Skin epidermis (tissue), 12 donors: Measurements from ENCODE around the gene BABAM2.
"Not testable (repeated sequence)": the region's sequence is repeated elsewhere in the genome, so short reads cannot be mapped to it uniquely, and the experiment has no call there.

Experiments
- H3K27ac ChIP-seq, 21 experiments: fragments of 200-600 bp; sonication (generic) in 11 of 21; one replicate each; pipeline ENCODE4 v1.5.0; 2020; ENCODE audit warnings: mild to moderate bottlenecking in 3 of 21, inconsistent platforms in 2 of 21, moderate library complexity in 2 of 21
- H3K4me3 ChIP-seq, 7 experiments: fragments of 200-600 bp; sonication (generic) in 2 of 7; one replicate each; pipeline ENCODE4 v1.5.0; 2020; ENCODE audit warnings: inconsistent platforms in 2 of 7, mild to moderate bottlenecking in 2 of 7, moderate library complexity in 1 of 7

The BABAM2 gene

DNA sequence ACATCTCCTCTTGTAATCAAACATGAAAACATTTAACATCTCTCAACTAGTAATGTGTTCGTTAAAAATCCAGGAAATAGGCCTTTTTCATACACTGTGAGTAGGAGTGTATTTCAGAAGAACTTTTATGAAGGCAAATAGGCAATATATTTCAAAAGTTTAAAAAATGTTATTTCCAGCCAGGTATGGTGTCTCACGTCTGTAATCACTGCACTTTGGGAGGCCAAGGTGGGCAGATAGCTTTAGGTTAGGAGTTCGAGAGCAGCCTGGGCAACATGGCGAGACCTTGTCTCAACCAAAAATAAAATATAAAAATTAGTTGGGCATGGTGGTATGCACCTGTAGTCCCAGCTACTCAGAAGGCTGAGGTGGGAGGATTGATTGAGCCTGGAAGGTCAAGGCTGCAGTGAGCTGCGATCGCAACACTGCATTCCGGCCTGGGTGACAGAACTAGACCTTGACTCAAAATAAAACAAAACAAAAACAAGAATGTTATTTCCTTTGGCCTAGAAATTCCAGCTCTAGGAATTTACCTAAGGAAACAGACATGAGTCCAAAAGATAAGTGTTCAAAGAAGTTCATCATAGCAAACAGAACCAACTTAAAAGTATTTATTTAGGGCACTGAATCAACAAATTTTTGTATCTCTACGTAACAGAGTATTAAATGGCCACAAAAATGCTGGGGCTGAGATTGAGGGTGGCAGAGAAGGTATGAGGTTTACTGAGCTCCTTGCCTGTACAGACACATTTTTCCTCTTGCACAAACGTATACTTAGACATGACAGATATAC, 15.2 kb upstream of the BABAM2 start:
- Histone ChIP-seq H3K4me3 (no peak overlapping the region), H3K27ac (no peak overlapping the region)

GRCh38 chr2:27878825-27879224, 11.7 kb upstream of the BABAM2 start:
- Histone ChIP-seq H3K4me3 (no peak overlapping the region), H3K27ac (no peak overlapping the region)

GRCh38 chr2:27881815-27882583, 8.5 kb upstream of the BABAM2 start:
- not testable (repeated sequence) for H3K27ac ChIP-seq, H3K4me3 ChIP-seq

DNA sequence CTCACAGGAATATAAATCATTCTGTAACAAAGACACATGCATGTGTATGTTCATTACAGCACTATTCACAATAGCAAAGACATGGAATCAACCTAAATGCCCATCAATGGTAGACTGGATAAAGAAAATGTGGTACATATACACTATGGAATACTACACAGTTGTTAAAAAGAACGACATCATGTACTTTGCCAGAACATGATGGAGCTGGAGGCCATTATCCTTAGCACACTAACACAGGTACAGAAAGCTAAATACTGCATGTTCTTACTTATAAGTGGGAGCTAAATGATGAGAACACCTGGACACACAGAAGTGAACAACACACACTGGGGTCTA, 8.0 kb upstream of the BABAM2 start:
- not testable (repeated sequence) for H3K4me3 ChIP-seq, H3K27ac ChIP-seq

DNA sequence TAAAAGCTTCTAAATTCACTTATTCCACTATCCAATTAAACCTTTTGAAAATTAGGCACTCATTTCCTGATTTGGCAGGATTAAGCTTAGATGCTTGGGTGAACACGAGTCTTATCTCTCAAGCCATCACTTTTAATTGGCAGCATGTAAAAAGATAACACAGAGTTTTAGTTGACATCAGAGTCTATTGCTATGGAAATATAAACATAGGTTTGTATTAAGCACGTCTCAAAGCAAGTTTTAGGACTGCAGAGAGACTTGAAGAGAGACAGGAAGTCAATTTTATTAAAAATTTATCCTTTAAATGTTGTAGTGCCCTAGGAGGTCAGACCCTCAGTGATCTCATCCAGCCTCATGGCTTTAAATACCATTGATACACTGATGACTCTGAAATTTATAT, 5.9 kb upstream of the BABAM2 start:
- H3K27ac ChIP-seq: no peak overlapping the region
- no peak overlapping the region for H3K4me3 ChIP-seq

DNA sequence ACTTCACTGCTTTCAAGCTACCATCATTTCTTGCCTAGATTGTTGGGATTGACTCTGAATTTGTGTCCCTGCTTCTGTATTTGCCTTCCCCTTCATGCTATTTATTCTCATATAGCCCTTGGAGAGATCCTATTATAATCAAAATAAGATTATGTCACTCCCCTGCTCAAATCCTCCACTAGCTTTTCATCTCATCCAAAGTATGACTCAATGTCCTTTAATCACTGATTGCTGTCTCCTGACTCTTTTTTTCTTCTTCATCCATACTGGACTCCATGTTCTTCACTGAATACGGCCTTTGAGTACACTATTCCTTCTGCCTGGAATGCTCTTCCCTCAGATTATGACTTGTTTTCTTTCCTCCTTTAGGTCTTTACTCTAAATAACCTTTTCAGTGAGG, 5.3 kb upstream of the BABAM2 start:
- Histone ChIP-seq H3K27ac (peak overlapping the region in 3 of 21 experiments; percentile 14 to 34 (median 32)), H3K4me3 (no peak overlapping the region)

- Histone ChIP-seq H3K4me3 (no peak overlapping the region), H3K27ac (peak overlapping the region in 2 of 21 experiments; percentile 14 to 32)
Observed at GRCh38 chr2:27885661-27886060, 4.9 kb upstream of the BABAM2 start.

DNA sequence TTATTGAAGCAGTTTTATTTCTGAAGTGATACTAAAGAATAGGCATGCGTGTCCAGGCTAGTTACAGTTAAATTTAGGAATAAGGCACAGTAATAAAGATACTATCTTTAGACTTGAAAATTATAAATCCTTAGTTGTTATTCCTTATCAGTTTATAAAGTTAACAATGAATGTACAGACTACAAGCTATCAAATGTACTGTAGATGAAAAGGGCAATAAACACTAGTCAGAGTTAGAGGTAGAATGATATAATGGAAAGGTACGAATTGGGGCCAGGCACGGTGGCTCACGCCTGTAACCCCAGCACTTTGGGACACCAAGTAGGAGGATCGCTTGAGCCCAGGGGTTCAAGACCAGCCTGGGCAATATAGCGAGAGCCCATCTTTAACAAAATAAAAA, 4.2 kb upstream of the BABAM2 start:
- H3K4me3 ChIP-seq: no peak overlapping the region
- peak overlapping the region in 2 of 21 experiments; percentile 14 to 20 for H3K27ac ChIP-seq

GRCh38 chr2:27887111-27887510, 3.4 kb upstream of the BABAM2 start:
- H3K27ac ChIP-seq: no peak overlapping the region
- no peak overlapping the region for H3K4me3 ChIP-seq

- peak overlapping the region in 6 of 21 experiments; percentile 47 to 97 (median 93) for H3K27ac ChIP-seq
Observed at GRCh38 chr2:27887830-27888229, 2.7 kb upstream of the BABAM2 start.

GRCh38 chr2:27888790-27889189, 1.7 kb upstream of the BABAM2 start:
- Histone ChIP-seq H3K4me3 (no peak overlapping the region), H3K27ac (peak overlapping the region in 13 of 21 experiments; percentile 0 to 99 (median 96))

More at GRCh38 chr2:27887830-27888229, 2.7 kb upstream of the BABAM2 start:
- H3K4me3 ChIP-seq: no peak overlapping the region

- H3K27ac ChIP-seq: peak overlapping the region; percentile 90 to 99 (median 97)
- peak overlapping the region; percentile 54 to 79 (median 68) for H3K4me3 ChIP-seq
Observed at GRCh38 chr2:27889774-27890145, 769 bp upstream of the BABAM2 start.

- peak overlapping the region; percentile 90 to 99 (median 97) for H3K27ac ChIP-seq
Observed at GRCh38 chr2:27890924-27891672, 569 bp downstream of the BABAM2 start.

DNA sequence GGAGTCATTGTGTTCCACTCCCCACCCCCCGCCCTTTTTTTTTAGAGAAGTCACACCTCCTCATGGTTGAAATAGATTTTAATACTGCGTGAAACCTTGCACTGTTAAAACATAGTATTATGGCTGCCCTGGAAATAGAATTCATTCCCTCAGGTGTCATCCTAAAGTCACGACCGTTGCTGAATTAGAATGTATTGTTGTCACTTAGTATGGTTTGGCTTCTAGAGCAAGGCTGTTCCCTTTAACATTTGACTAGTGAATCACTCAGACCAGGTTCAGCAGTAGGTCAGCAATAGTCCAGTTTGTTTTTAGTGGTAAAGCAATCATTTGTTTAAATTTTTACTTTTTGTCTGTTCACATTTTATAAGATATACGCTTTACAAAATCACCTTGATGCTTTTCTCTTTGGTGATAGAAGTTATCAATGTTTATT, 1.2 kb downstream of the BABAM2 start:
- peak overlapping the region in 13 of 21 experiments; percentile 90 to 99 (median 96) for H3K27ac ChIP-seq
- no peak overlapping the region for H3K4me3 ChIP-seq

More at GRCh38 chr2:27890924-27891672, 569 bp downstream of the BABAM2 start:
- peak overlapping the region; percentile 54 to 79 (median 68) for H3K4me3 ChIP-seq

GRCh38 chr2:27893006-27893405, 2.5 kb downstream of the BABAM2 start:
- Histone ChIP-seq H3K27ac (peak overlapping the region in 3 of 21 experiments; percentile 94 to 99 (median 97)), H3K4me3 (no peak overlapping the region)

GRCh38 chr2:27897717-27898116, 7.2 kb downstream of the BABAM2 start:
- H3K27ac ChIP-seq: peak overlapping the region in 7 of 21 experiments; percentile 7 to 71 (median 48)

DNA sequence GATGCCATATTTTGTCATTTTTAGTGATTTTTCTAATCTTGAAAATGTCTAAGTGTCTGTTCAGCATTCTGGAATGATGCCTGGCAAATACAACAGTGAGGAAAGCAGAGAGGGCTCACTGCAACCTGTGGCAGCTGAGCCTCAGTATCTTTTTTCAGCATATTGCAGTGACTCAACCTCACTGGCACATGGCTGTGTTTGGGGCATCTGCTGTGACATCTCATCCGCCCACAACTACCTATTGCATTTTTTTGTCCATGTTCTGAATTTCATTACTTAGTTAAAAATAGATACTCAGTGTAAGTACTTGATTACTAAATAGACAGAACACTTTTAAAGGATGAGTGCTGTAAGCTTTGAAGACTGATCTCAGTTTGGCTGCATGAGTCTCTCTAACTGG, 10.7 kb downstream of the BABAM2 start:
- Histone ChIP-seq H3K27ac (peak overlapping the region in 1 of 21 experiments; percentile 5), H3K4me3 (no peak overlapping the region)

More at GRCh38 chr2:27897717-27898116, 7.2 kb downstream of the BABAM2 start:
- no peak overlapping the region for H3K4me3 ChIP-seq

DNA sequence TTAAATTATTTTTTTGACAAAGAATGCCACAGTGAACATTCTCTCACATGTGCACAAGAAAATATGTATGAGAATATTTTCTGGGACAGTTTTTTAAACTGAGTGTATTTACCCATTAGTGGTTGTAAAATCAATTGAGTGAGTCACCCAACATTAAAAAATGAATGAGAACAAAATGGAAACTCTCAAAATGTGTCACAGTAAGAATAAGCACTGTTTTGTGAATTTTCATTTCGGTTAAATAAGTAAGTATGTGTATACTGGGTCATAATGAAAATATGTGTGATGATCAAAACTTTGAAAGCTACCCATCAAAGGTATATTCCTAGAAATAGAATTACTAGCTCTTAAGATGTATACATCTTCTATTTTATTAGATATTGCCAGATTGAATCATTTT, 11.6 kb downstream of the BABAM2 start:
- H3K4me3 ChIP-seq: no peak overlapping the region
- H3K27ac ChIP-seq: no peak overlapping the region

DNA sequence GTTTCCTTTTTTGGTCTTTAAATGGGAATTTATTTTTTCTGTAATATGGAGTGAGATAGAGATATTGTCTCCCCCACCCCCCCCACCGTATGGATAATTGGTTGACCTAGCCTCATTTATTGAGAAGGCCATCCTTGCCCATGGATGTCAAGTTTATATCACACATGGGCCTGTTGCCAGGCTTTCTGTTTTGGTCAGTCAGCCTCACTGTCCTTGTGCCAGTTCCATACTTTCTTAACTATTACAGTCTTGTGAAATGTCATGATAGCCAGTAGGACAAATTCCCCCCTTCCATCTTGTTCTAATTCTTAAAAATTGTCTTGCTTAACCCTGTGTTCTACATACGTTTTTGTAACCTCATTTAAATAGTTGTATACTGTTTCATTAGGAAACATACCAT, 12.5 kb downstream of the BABAM2 start:
- H3K4me3 ChIP-seq: no peak overlapping the region
- no peak overlapping the region for H3K27ac ChIP-seq
